Measurements from ENCODE around the gene AWAT2. TPM values are rescaled to one million over a fixed set of nuclear protein-coding genes. Genes with fewer than 3 reads are reported as not detected.

Gene AWAT2
- total RNA-seq, 4 donors from 2014 or later = not detected

GRCh38 chrX:70041993-70042392 lies 7.7 kb downstream of the AWAT2 start:
- Histone ChIP-seq H3K9me3 (no peaks in the 10 kb centered on the region), H3K27me3 (no peaks in the 10 kb centered on the region), H3K4me1 (no peaks in the 10 kb centered on the region), H3K36me3 (no peaks in the 10 kb centered on the region), H3K27ac (no peak overlapping the region), H3K4me3 (no peak overlapping the region)
- intact Hi-C loops (cut with DNase I; ENCODE audit: low total_unique reads) = no loop called here
- no peak for DNase-seq
- TF ChIP-seq CTCF (IDR thresholded peaks at IDR 0.05) (no peak), POLR2A (IDR thresholded peaks at IDR 0.05) (no peak)

- H3K36me3 ChIP-seq = no peaks in the 10 kb centered on the region
- no peaks in the 10 kb centered on the region for H3K27me3 ChIP-seq
- TF ChIP-seq CTCF (IDR thresholded peaks at IDR 0.05) (no peak), POLR2A (IDR thresholded peaks at IDR 0.05) (no peak)
- H3K4me3 ChIP-seq = no peak overlapping the region
- no peaks in the 10 kb centered on the region for H3K9me3 ChIP-seq
- DNase-seq = no peak
- intact Hi-C loops (cut with DNase I; ENCODE audit: low total_unique reads) = no loop called here
- no peaks in the 10 kb centered on the region for H3K4me1 ChIP-seq
- no peak overlapping the region for H3K27ac ChIP-seq
Observed at GRCh38 chrX:70039758-70040157, 10.0 kb downstream of the AWAT2 start.

DNA sequence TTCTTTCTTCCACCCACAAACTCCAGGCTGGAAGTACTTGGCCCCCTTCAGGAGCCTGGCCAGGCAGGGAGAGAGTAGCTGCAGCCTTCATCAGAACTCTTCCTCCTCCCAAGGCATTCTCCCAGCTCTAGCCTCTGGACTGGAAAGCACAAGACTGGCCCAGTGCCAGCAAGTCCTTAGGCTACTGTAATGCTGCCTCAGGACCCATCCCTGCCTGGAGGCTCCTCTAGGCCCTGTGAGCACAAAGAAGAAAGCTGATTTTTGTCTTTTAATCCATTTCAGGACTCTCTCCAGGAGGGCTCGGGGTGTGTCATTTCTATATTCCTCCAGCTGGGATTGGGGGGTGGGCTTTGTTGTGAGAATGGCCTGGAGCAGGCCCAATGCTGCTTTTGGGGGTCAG lies 10.8 kb downstream of the AWAT2 start:
- no peak overlapping the region for H3K27ac ChIP-seq
- no peak for DNase-seq
- no peaks in the 10 kb centered on the region for H3K4me1 ChIP-seq
- TF ChIP-seq POLR2A (IDR thresholded peaks at IDR 0.05) = no peak
- no peak for TF ChIP-seq CTCF (IDR thresholded peaks at IDR 0.05)
- H3K4me3 ChIP-seq = no peak overlapping the region
- H3K9me3 ChIP-seq = no peaks in the 10 kb centered on the region
- H3K27me3 ChIP-seq = no peaks in the 10 kb centered on the region
- intact Hi-C loops (cut with DNase I; ENCODE audit: low total_unique reads) = no loop called here
- H3K36me3 ChIP-seq = no peaks in the 10 kb centered on the region

GRCh38 chrX:70038515-70038914 lies 11.2 kb downstream of the AWAT2 start:
- no peak overlapping the region for H3K4me3 ChIP-seq
- no peaks in the 10 kb centered on the region for H3K9me3 ChIP-seq
- no peaks in the 10 kb centered on the region for H3K4me1 ChIP-seq
- DNase-seq = no peak
- intact Hi-C loops (cut with DNase I; ENCODE audit: low total_unique reads) = no loop called here
- H3K27me3 ChIP-seq = no peaks in the 10 kb centered on the region
- no peak overlapping the region for H3K27ac ChIP-seq
- TF ChIP-seq CTCF (IDR thresholded peaks at IDR 0.05) (no peak), POLR2A (IDR thresholded peaks at IDR 0.05) (no peak)
- no peaks in the 10 kb centered on the region for H3K36me3 ChIP-seq

DNA sequence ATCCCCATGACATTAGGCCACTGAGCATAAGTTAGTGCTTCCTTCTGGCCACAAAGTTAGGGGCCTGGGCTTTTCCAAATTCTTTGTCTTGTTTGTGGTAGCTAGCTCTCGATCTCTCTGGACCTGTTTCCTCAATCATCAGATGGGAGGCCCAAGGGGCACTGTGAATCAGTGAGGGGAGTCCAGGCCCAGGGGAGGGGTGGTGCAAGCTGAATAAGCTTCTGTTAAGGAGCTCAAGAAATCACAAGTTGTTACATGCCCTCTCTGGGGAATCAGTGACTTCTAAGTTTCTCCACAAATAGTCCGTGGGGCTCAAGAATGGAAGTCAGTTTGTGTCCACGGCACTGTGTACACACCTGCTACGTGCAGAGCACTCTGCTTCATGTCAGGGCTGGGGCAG lies 15.1 kb downstream of the AWAT2 start:
- TF ChIP-seq CTCF (IDR thresholded peaks at IDR 0.05) (no peak), POLR2A (IDR thresholded peaks at IDR 0.05) (no peak)
- no peaks in the 10 kb centered on the region for H3K4me1 ChIP-seq
- H3K27ac ChIP-seq = no peak overlapping the region
- H3K36me3 ChIP-seq = no peaks in the 10 kb centered on the region
- intact Hi-C loops (cut with DNase I; ENCODE audit: low total_unique reads) = no loop called here
- no peaks in the 10 kb centered on the region for H3K27me3 ChIP-seq
- DNase-seq = no peak
- H3K9me3 ChIP-seq = no peaks in the 10 kb centered on the region
- no peak overlapping the region for H3K4me3 ChIP-seq
